Gastrocnemius medialis (tissue), 4 donors: ENCODE measurements around the gene RSPH6A.

Experiments
- POLR2A ChIP-seq, 2 donors: fragments of 450-650 bp; IDR thresholded peaks; one replicate each; pipeline ENCODE4 v1.6.1; 2017; ENCODE audit warnings: antibody characterized with exemption in 2 of 2, mild to moderate bottlenecking in 2 of 2, moderate library complexity in 2 of 2
- TF ChIP-seq, protein P1 (sequence below), 5 experiments: fragments of 450-650 bp in 3 of 5; fragments of 200-600 bp in 2 of 5; sonication (generic) in 2 of 5; IDR thresholded peaks in 4 of 5; conservative IDR thresholded peaks in 1 of 5; 1 replicate in 4 of 5; 2 replicates in 1 of 5; pipeline ENCODE4 v1.5.1; 2016 to 2019; ENCODE audit warnings: antibody characterized with exemption in 5 of 5, mild to moderate bottlenecking in 3 of 5, moderate library complexity in 3 of 5

DNA sequence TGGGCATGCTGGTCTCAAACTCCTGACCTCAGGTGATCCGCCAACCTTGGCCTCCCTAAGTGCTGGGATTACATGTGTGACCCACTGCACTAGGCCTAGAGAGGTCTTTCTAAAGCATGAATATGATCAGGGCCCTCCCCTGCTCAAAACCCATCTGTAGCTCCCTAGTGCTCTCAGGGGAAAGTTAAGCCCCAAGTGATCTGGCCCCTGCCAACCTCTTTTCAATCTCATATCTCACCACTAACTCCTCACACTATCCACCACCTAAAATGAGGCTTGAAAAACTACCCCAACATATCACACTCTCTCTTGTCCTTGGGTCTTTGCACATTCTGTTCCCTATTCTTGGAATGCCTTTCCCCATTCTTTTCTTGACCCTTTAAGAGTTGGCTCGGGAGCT is 20.5 kb downstream of the RSPH6A start:
- TF ChIP-seq, protein P1, sequence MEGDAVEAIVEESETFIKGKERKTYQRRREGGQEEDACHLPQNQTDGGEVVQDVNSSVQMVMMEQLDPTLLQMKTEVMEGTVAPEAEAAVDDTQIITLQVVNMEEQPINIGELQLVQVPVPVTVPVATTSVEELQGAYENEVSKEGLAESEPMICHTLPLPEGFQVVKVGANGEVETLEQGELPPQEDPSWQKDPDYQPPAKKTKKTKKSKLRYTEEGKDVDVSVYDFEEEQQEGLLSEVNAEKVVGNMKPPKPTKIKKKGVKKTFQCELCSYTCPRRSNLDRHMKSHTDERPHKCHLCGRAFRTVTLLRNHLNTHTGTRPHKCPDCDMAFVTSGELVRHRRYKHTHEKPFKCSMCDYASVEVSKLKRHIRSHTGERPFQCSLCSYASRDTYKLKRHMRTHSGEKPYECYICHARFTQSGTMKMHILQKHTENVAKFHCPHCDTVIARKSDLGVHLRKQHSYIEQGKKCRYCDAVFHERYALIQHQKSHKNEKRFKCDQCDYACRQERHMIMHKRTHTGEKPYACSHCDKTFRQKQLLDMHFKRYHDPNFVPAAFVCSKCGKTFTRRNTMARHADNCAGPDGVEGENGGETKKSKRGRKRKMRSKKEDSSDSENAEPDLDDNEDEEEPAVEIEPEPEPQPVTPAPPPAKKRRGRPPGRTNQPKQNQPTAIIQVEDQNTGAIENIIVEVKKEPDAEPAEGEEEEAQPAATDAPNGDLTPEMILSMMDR (IDR thresholded peaks at IDR 0.05 in 4 of 5, conservative IDR thresholded peaks at IDR 0.05 in 1 of 5) = no peak
- TF ChIP-seq POLR2A (IDR thresholded peaks at IDR 0.05) = no peak
